Cortex of kidney (tissue), 1 donor: ENCODE measurements around the gene FAP.

ENCODE experiments used
- DNase-seq: peaks from one replicate; lab custom pipeline; 2025; lab: John Stamatoyannopoulos, UW

The FAP gene

GRCh38 chr2:162242586-162243280, 512 bp downstream of the FAP start:
- DNase-seq: no peak

- DNase-seq: no peak
Measured at GRCh38 chr2:162241571-162241970, 1.7 kb downstream of the FAP start.

- DNase-seq: no peak
Measured at GRCh38 chr2:162234620-162235462, 8.4 kb downstream of the FAP start.

DNA sequence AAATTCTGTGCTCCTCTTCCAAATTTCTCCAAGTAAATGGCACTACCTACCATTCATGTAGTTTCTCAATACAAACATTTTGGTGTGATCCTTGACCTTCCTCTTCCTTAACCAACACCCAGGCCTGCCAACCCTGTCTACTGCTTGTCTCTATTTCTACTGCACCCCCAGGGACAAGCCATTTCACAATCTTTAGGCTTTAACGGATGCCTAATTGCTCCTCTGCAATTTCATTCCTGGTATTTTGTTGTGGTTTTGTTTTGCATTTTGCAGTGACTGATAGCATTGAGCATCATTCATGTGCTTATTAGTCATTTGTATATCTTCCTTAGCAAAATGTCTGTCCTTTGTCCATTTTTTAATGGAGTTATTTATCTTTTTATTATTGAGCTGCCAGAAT, 10.0 kb downstream of the FAP start:
- no peak for DNase-seq

GRCh38 chr2:162232671-162233070, 10.6 kb downstream of the FAP start:
- no peak for DNase-seq

DNA sequence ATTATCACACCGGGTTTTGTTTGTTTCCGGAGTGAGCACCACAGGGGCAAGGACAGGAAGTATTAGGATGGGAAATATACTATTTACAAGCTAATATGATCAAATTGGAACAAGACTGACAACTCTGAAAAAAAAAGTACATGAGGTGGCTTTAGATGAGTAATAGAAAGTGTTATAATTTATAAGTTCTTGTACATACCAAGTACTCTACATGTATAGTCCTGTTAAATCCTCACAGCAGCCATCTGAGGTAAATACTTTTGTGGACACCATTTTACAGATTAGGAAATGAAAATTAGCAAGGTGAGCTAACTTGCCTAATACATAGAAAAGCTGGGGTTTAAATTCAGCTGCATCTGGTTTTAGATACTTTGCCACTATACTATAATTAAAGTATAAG, 11.2 kb downstream of the FAP start:
- DNase-seq: no peak

GRCh38 chr2:162230761-162231160, 12.5 kb downstream of the FAP start:
- no peak for DNase-seq

DNA sequence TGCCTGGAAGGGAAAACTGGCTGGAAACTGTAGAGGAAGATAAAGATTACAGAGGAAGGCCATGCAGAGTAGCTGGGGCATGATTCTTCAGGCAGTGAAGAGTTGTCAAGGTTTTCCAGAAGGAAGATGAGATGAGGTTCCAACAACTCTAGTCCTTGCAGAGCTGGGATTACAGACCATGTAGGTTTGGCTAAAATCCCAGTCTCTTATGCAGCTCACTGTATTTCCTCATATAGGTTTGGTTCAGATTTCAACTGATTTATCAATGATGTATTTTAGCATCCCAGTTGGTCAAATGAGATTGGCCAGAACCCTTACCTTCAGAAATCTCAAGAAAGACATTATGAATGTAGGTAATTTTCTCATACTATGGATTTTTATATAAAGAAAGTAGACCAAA, 16.4 kb downstream of the FAP start:
- DNase-seq: no peak

DNA sequence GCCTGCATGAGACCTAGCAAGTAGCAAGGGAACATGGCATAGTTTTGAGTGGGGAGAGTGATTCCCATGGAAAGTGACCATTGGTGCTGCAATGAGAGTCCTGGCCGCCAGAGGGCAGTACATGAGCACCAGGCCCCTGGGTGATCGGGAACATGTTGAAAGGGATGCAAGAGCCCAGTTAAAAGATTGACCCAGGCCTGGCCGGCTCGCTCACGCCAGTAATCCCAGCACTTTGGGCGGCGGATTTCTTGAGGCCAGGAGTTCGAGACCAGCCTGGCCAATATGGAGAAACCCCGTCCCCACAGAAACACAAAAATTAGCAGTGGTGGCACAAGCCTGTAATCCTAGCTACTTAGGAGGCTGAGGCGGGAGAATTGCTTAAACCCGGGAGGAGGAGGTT, 22.2 kb downstream of the FAP start:
- no peak for DNase-seq

DNA sequence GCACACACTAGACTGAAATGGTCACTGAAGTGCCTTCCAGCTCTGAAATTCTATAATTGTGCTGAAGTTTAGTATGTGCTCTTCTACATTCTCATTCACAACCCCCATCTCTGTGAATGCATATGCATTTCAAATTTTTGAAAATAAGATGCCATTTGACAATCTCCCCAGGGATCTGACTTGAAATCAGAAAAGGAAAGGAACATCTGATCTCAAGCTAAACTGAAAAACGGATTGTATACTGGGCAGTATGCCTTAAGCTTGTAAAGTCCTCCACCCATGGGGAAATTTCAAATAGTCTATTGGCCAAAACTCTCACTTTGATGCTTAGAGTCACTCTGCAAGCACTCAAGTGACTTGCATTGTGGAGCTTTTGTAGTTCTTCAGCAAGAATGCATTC, 22.9 kb downstream of the FAP start:
- DNase-seq: no peak

DNA sequence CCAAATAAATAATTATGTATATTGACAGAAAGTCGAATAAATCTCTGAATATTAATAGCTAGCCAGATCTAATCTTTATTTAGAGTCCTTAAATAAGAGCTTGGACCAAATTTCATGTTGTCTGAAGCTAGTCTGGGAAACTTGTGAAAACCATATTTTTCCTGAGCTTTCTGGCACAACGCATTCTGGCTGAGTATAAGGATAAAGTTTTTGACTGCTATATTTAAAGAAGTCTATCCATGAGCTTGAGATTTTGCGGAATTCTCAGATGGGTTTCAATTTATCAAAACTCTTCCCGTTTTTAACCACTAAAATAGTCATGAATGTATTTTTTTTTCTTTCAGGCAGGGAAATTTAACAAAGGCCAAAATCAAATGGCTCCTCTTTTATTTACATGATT, 23.8 kb downstream of the FAP start:
- DNase-seq: no peak

GRCh38 chr2:162217598-162217997, 25.6 kb downstream of the FAP start:
- DNase-seq: no peak

GRCh38 chr2:162215162-162215561, 28.1 kb downstream of the FAP start:
- DNase-seq: no peak

GRCh38 chr2:162212366-162212765, 30.9 kb downstream of the FAP start:
- no peak for DNase-seq

DNA sequence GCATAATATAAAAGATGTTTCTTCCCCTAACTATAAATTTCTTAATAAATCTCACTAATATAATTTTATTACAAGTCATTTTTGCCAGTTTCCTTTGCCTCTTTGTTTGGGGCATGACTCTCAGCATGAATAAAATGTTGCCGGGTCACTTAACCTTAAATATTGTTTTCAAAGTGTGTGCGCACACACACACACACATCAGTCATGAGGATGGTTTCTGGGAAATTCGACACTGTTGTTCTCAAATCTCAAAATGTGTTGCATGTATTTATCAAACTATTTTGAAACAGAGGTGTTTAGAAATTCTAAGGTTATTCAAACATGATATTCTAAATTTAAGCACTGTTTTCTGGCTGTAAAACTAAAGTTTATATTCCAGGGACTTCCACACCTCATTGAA, 31.5 kb downstream of the FAP start:
- DNase-seq: no peak

DNA sequence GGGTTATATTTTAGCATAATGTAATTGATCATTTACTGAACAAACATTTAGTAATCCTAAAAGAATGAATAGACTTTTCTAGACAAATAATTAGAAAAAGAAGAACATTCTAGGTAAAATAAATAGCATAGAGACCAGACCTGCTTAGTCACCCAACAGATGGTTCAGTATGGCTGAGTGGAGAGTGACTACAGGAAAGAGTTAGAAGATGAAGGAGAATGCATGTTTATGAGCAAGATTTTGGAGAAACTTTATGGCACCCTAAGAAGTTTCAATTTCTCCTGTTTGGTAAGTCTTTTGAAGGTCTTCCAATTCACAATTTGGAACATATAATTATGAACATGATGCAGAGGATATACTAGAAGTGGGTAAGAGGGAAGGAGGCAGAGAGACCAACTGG, 32.9 kb downstream of the FAP start:
- DNase-seq: no peak

GRCh38 chr2:162202203-162202602, 41.0 kb downstream of the FAP start:
- no peak for DNase-seq

DNA sequence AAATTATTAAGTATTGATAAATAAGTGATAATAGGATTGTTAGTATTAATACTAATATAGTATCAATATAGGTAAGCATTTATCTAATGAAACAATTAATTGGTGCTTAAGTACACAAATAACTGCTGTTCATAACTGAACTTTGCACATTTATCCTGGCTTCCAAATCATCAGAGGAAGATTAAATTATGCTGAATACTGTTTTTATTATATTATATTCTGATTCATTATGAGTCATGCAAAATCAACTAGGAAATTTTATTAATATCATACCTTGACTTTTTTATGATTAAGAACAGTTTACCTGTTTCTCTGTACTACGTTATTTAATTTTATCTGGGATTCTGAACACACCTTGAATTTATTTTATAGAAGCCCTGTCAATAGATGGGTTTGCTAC, 42.6 kb downstream of the FAP start:
- no peak for DNase-seq

GRCh38 chr2:162199913-162200312, 43.3 kb downstream of the FAP start:
- no peak for DNase-seq

DNA sequence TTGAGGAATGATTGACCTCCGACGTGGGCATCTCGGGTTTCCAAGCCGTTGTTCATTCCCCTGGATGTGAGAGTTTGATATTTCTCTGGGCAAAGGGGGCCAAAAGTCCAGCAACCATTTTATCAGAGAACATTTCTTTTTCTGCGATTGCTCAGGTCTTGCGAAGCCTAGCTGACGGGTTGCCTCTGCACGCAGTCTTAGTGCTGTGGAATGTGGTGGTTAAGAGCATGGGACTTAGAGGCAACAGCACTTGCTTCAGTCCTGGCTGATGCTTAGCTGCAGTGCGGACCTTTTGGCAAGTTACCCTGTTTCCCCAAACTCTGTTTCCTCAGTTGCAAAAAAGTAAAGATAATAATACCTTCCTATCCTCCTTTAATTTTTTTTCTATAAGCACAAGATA, 45.0 kb downstream of the FAP start:
- DNase-seq: no peak

GRCh38 chr2:162197069-162197825, 46.0 kb downstream of the FAP start:
- no peak for DNase-seq

DNA sequence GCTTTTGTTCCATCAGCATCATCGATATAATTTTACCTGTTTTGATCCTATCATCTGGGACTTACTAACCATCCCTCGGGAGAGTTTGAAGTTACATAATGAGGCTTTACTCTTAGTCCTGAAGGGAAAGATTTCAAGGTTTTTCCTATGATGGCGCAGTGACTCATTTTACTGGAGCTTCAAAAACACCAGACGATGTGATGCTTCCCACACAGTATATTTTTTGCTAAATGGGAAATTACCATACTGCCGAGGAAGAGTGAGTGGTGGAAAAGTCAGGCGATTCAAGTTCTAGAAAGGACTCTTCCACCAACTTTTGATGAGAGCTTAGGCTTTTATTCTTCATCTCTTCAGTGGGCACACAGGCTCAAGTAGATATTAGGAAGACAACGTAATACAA, 46.6 kb downstream of the FAP start:
- DNase-seq: no peak

- DNase-seq: no peak
Measured at GRCh38 chr2:162188451-162188850, 54.8 kb downstream of the FAP start.
